ACC112 (cell line): Measurements from ENCODE around the gene NCAM1.

Experiments
- H2AFZ ChIP-seq: fragments of 200-600 bp; sonication (generic); one replicate; pipeline ENCODE4 v1.6.0; 2017; ENCODE audit warnings: antibody characterized with exemption, low read length; ENCODE audit not compliant: unreplicated experiment
- H3K27ac ChIP-seq: fragments of 200-600 bp; sonication (generic); 2 replicates; pipeline ENCODE4 v1.5.1; 2014; ENCODE audit warnings: low read depth, mild to moderate bottlenecking, antibody characterized with exemption, low read length, moderate library complexity
- H3K27me3 ChIP-seq: fragments of 200-600 bp; sonication (generic); 2 replicates; pipeline ENCODE4 v1.6.1; 2014; ENCODE audit warnings: mild to moderate bottlenecking, antibody characterized with exemption, low read length, moderate library complexity, mixed read lengths; ENCODE audit not compliant: insufficient read depth
- H3K36me3 ChIP-seq: fragments of 200-600 bp; sonication (generic); 2 replicates; pipeline ENCODE4 v1.6.1; 2016; ENCODE audit warnings: mild to moderate bottlenecking, antibody characterized with exemption, low read length, moderate library complexity, mixed read lengths; ENCODE audit not compliant: insufficient read depth
- H3K4me1 ChIP-seq: fragments of 200-600 bp; sonication (generic); one replicate; pipeline ENCODE4 v1.6.1; 2016; ENCODE audit warnings: low read length, mixed read lengths; ENCODE audit not compliant: insufficient read depth, unreplicated experiment, control insufficient read depth
- H3K4me3 ChIP-seq: fragments of 200-600 bp; sonication (generic); 2 replicates; pipeline ENCODE4 v1.5.1; 2014; ENCODE audit warnings: mild to moderate bottlenecking, low read depth, low read length
- H3K79me2 ChIP-seq: fragments of 200-600 bp; sonication (generic); one replicate; pipeline ENCODE4 v1.6.0; 2016; ENCODE audit warnings: low read length; ENCODE audit not compliant: control insufficient read depth, unreplicated experiment, insufficient read depth

Gene NCAM1

GRCh38 chr11:113090716-113091480 is 129.7 kb downstream of the NCAM1 start:
- Histone ChIP-seq H3K27ac (no peak overlapping the region), H3K79me2 (no peaks in the 10 kb centered on the region), H3K4me3 (no peak overlapping the region), H3K36me3 (no peaks in the 10 kb centered on the region), H2AFZ (no peak overlapping the region), H3K4me1 (no peaks in the 10 kb centered on the region), H3K27me3 (no peaks in the 10 kb centered on the region)

DNA sequence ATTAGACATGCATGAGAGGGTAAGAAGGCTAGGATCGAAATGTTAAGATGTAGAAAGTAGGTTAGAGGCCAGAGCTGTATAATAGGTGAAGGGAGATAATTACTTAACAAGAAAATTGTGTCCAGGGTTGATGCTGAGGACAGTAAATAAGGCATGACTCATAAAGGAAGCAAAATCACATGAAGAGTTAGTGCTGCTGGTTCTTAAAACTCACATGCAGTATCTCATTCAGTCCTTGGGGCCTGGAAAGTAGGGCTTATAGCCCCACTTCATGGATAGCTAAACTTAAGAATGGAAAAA is 130.2 kb downstream of the NCAM1 start:
- no peak overlapping the region for H2AFZ ChIP-seq
- H3K27me3 ChIP-seq, result no peaks in the 10 kb centered on the region
- no peaks in the 10 kb centered on the region for H3K4me1 ChIP-seq
- H3K36me3 ChIP-seq, result no peaks in the 10 kb centered on the region
- H3K27ac ChIP-seq, result no peak overlapping the region
- no peak overlapping the region for H3K4me3 ChIP-seq
- H3K79me2 ChIP-seq, result no peaks in the 10 kb centered on the region

- Histone ChIP-seq H3K79me2 (no peaks in the 10 kb centered on the region), H3K36me3 (no peaks in the 10 kb centered on the region), H3K4me3 (no peak overlapping the region)
Measured at GRCh38 chr11:113096648-113097047, 135.4 kb downstream of the NCAM1 start.

GRCh38 chr11:113103932-113104690 is 142.9 kb downstream of the NCAM1 start:
- Histone ChIP-seq H3K79me2 (no peaks in the 10 kb centered on the region), H3K4me1 (no peaks in the 10 kb centered on the region), H3K27me3 (no peaks in the 10 kb centered on the region), H3K36me3 (no peaks in the 10 kb centered on the region), H3K27ac (no peak overlapping the region), H3K4me3 (no peak overlapping the region), H2AFZ (no peak overlapping the region)

More at GRCh38 chr11:113096648-113097047, 135.4 kb downstream of the NCAM1 start:
- H3K27me3 ChIP-seq, result no peaks in the 10 kb centered on the region
- H3K4me1 ChIP-seq, result no peaks in the 10 kb centered on the region
- no peak overlapping the region for H2AFZ ChIP-seq
- H3K27ac ChIP-seq, result no peak overlapping the region

GRCh38 chr11:113104691-113105251 is 143.6 kb downstream of the NCAM1 start:
- Histone ChIP-seq H3K27ac (no peak overlapping the region), H3K27me3 (no peaks in the 10 kb centered on the region), H2AFZ (no peak overlapping the region), H3K4me3 (no peak overlapping the region), H3K4me1 (no peaks in the 10 kb centered on the region), H3K36me3 (no peaks in the 10 kb centered on the region), H3K79me2 (no peaks in the 10 kb centered on the region)

- Histone ChIP-seq H3K4me1 (no peaks in the 10 kb centered on the region), H3K27ac (no peak overlapping the region), H3K79me2 (no peaks in the 10 kb centered on the region)
Measured at GRCh38 chr11:113105592-113105991, 144.4 kb downstream of the NCAM1 start.

DNA sequence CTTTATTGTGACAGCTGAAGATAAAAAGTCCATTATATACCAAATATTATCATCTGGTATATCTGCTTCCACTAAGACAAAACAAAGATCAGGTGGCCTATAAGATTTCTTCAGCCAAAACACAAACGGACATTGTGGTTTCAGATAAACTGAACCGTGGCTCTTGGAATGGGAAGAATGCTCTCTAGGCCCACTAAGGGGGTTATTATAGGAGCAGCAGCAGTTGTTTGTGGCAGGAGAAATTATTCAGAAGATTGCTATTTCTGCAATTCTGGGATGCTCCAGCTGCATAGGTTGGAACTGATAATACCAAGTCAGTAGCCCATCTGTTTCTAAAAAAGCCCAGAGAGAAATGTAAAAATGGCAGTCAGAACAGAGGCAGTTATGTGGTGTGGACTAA is 145.3 kb downstream of the NCAM1 start:
- Histone ChIP-seq H2AFZ (no peak overlapping the region), H3K79me2 (no peaks in the 10 kb centered on the region), H3K4me3 (no peak overlapping the region), H3K36me3 (no peaks in the 10 kb centered on the region), H3K27ac (no peak overlapping the region), H3K4me1 (no peaks in the 10 kb centered on the region), H3K27me3 (no peaks in the 10 kb centered on the region)

More at GRCh38 chr11:113105592-113105991, 144.4 kb downstream of the NCAM1 start:
- H3K36me3 ChIP-seq, result no peaks in the 10 kb centered on the region
- no peak overlapping the region for H3K4me3 ChIP-seq
- H2AFZ ChIP-seq, result no peak overlapping the region
- no peaks in the 10 kb centered on the region for H3K27me3 ChIP-seq

- no peaks in the 10 kb centered on the region for H3K4me1 ChIP-seq
- H3K79me2 ChIP-seq, result no peaks in the 10 kb centered on the region
Measured at GRCh38 chr11:113110046-113110445, 148.8 kb downstream of the NCAM1 start.

DNA sequence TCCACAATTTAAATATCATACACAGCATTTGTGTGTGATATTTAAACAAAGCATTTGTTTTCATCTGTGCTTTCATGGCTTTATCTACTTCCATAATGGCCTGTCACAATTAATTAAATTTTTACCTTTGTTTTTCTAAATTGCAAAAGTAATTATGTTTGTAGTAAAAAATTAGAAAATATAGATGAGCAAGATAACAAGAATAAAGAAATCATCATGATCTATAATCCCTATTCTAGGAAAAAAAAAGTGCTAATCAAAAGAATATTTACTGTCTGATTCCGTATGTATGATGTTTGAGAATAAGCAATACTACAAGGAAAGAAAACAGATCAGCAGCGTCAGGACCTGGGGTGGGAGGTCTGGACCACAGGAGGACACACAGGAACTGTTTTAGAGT is 149.9 kb downstream of the NCAM1 start:
- no peaks in the 10 kb centered on the region for H3K27me3 ChIP-seq
- no peak overlapping the region for H3K27ac ChIP-seq
- no peak overlapping the region for H3K4me3 ChIP-seq
- H3K36me3 ChIP-seq, result no peaks in the 10 kb centered on the region
- H2AFZ ChIP-seq, result no peak overlapping the region
- no peaks in the 10 kb centered on the region for H3K4me1 ChIP-seq
- no peaks in the 10 kb centered on the region for H3K79me2 ChIP-seq

More at GRCh38 chr11:113110046-113110445, 148.8 kb downstream of the NCAM1 start:
- H3K27ac ChIP-seq, result no peak overlapping the region
- no peaks in the 10 kb centered on the region for H3K36me3 ChIP-seq
- no peaks in the 10 kb centered on the region for H3K27me3 ChIP-seq
- no peak overlapping the region for H3K4me3 ChIP-seq
- no peak overlapping the region for H2AFZ ChIP-seq

DNA sequence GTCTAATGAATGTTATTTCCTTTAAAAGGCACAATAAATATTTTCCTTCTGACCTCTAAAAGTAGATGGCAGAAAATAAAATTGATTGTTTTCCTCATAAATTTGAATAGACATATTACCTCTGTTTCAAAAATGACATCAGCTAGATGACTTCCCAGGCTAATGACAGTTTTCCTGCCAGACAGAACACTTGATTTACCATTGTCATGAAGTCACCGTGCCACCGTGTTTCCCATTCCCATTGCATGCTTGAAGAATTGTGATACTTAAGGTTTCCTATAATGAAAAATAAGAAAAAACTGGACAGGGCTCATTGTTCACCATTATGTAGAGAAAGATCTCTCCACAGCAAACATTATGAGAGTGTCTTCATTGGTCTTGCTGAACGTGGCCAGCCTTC is 151.1 kb downstream of the NCAM1 start:
- no peak overlapping the region for H3K4me3 ChIP-seq
- H3K27ac ChIP-seq, result no peak overlapping the region

More for the DNA sequence above, 151.1 kb downstream of the NCAM1 start:
- Histone ChIP-seq H3K36me3 (no peaks in the 10 kb centered on the region), H3K27me3 (no peaks in the 10 kb centered on the region), H3K79me2 (no peaks in the 10 kb centered on the region), H3K4me1 (no peaks in the 10 kb centered on the region), H2AFZ (no peak overlapping the region)
